Liver (tissue), 3 donors: ENCODE measurements around the gene HMG20A.

Experiments used
- GABPA ChIP-seq, 2 donors: IDR thresholded peaks in 1 of 2; conservative IDR thresholded peaks in 1 of 2; 2 replicates each; pipeline ENCODE4 v1.6.1; 2016; ENCODE audit warnings: antibody characterized with exemption in 2 of 2, mild to moderate bottlenecking in 1 of 2, moderate library complexity in 1 of 2
- JUND ChIP-seq, 2 donors: IDR thresholded peaks; 2 replicates each; pipeline ENCODE4 v1.6.1; 2016; ENCODE audit warnings: antibody characterized with exemption in 2 of 2
- RAD21 ChIP-seq, 2 donors: IDR thresholded peaks; 2 replicates each; pipeline ENCODE4 v1.6.1; 2016; ENCODE audit warnings: antibody characterized with exemption in 2 of 2, mild to moderate bottlenecking in 2 of 2
- SP1 ChIP-seq: IDR thresholded peaks from 2 replicates; pipeline ENCODE4 v1.6.1; 2018; ENCODE audit warnings: antibody characterized with exemption, mild to moderate bottlenecking
- TAF1 ChIP-seq: conservative IDR thresholded peaks from 2 replicates; pipeline ENCODE4 v1.6.1; 2016; ENCODE audit warnings: antibody characterized with exemption, mild to moderate bottlenecking
- YY1 ChIP-seq: IDR thresholded peaks from 2 replicates; pipeline ENCODE4 v1.6.1; 2016; ENCODE audit warnings: antibody characterized with exemption, mild to moderate bottlenecking
- TF ChIP-seq, protein P1 (sequence below): fragments of 150-350 bp; IDR thresholded peaks from 2 replicates; pipeline ENCODE4 v1.5.1; 2017; ENCODE audit warnings: improper control_type of control experiment, low read depth, low read length; ENCODE audit not compliant: missing input control
- TF ChIP-seq, protein P2 (sequence below): IDR thresholded peaks from 2 replicates; pipeline ENCODE4 v1.6.1; 2016; ENCODE audit warnings: antibody characterized with exemption
- TF ChIP-seq, protein P3 (sequence below): IDR thresholded peaks from 2 replicates; pipeline ENCODE4 v1.6.1; 2016; ENCODE audit warnings: antibody characterized with exemption
- donor health status: healthy.
- donor health status: healthy.

DNA sequence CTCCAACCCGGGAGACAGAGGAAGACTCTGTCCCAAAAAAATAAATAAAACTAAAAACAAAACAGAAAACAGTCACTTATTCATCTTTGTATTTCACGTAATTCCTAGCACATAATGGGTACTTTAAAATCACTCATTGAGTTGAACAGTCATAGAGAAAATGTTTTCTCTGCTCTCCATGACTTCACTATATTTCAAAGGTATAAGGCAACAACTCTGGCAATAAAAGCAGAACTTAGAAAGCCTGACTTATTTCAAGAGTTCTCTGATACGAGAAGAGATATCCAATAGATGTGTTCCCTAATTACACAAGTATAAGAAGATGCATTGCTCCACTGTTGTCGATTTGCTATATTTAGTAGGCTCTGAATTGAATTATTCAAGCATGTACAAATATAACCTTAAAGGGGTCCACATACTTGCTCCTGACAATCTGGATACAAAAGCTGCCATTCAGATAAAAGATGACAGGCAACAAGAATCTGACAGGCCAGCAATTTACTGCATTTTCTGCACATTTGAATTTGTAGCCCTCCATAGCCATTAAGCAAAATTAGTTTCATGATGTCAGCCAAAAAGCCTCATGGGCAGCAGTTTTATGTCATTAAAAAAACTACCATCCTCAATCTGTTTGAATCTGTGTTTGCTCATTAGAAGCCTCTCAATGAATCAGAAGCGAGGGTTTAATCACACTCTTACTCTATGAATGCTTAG, 48.7 kb upstream of the HMG20A start:
- TF ChIP-seq, protein P1, sequence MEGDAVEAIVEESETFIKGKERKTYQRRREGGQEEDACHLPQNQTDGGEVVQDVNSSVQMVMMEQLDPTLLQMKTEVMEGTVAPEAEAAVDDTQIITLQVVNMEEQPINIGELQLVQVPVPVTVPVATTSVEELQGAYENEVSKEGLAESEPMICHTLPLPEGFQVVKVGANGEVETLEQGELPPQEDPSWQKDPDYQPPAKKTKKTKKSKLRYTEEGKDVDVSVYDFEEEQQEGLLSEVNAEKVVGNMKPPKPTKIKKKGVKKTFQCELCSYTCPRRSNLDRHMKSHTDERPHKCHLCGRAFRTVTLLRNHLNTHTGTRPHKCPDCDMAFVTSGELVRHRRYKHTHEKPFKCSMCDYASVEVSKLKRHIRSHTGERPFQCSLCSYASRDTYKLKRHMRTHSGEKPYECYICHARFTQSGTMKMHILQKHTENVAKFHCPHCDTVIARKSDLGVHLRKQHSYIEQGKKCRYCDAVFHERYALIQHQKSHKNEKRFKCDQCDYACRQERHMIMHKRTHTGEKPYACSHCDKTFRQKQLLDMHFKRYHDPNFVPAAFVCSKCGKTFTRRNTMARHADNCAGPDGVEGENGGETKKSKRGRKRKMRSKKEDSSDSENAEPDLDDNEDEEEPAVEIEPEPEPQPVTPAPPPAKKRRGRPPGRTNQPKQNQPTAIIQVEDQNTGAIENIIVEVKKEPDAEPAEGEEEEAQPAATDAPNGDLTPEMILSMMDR = no peak
- TF ChIP-seq RAD21 (IDR thresholded peaks at IDR 0.05) = no peak
- no peak for TF ChIP-seq JUND (IDR thresholded peaks at IDR 0.05)
- no peak for TF ChIP-seq TAF1
- TF ChIP-seq SP1 = no peak
- TF ChIP-seq, protein P2, sequence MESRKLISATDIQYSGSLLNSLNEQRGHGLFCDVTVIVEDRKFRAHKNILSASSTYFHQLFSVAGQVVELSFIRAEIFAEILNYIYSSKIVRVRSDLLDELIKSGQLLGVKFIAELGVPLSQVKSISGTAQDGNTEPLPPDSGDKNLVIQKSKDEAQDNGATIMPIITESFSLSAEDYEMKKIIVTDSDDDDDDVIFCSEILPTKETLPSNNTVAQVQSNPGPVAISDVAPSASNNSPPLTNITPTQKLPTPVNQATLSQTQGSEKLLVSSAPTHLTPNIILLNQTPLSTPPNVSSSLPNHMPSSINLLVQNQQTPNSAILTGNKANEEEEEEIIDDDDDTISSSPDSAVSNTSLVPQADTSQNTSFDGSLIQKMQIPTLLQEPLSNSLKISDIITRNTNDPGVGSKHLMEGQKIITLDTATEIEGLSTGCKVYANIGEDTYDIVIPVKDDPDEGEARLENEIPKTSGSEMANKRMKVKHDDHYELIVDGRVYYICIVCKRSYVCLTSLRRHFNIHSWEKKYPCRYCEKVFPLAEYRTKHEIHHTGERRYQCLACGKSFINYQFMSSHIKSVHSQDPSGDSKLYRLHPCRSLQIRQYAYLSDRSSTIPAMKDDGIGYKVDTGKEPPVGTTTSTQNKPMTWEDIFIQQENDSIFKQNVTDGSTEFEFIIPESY = no peak
- TF ChIP-seq GABPA (IDR thresholded peaks at IDR 0.05 in 1 of 2, conservative IDR thresholded peaks at IDR 0.05 in 1 of 2) = no peak
- TF ChIP-seq, protein P3, sequence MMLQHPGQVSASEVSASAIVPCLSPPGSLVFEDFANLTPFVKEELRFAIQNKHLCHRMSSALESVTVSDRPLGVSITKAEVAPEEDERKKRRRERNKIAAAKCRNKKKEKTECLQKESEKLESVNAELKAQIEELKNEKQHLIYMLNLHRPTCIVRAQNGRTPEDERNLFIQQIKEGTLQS = no peak
- TF ChIP-seq YY1 = no peak
